Skeletal muscle tissue (tissue), 4 donors: ENCODE results near the gene SERGEF. TPM values are rescaled to one million over a fixed set of nuclear protein-coding genes. Genes with fewer than 3 reads are reported as not detected.

Experiments
- H3K27ac ChIP-seq: one replicate; pipeline ENCODE4 v1.7.0; 2013; ENCODE audit warnings: mild to moderate bottlenecking, low read depth, low read length, inconsistent platforms
- H3K27me3 ChIP-seq, 3 donors: one replicate each; pipeline ENCODE4 v1.7.0; 2013; ENCODE audit warnings: low read length in 3 of 3; ENCODE audit not compliant: control insufficient read depth in 3 of 3, insufficient read depth in 3 of 3
- H3K36me3 ChIP-seq, 3 donors: one replicate each; pipeline ENCODE4 v1.7.0; 2013; ENCODE audit warnings: low read length in 3 of 3; ENCODE audit not compliant: control insufficient read depth in 3 of 3, insufficient read depth in 3 of 3
- H3K4me1 ChIP-seq, 3 donors: one replicate each; pipeline ENCODE4 v1.7.0; 2013; ENCODE audit warnings: low read length in 3 of 3, mild to moderate bottlenecking in 3 of 3; ENCODE audit not compliant: control insufficient read depth in 3 of 3, insufficient read depth in 3 of 3
- H3K4me3 ChIP-seq, 3 donors: one replicate each; pipeline ENCODE4 v1.7.0; 2013; ENCODE audit warnings: low read length in 3 of 3
- H3K9ac ChIP-seq, 3 donors: one replicate each; pipeline ENCODE4 v1.7.0; 2013; ENCODE audit warnings: low read length in 3 of 3, mild to moderate bottlenecking in 3 of 3, moderate library complexity in 2 of 3, low read depth in 1 of 3
- H3K9me3 ChIP-seq, 3 donors: one replicate each; pipeline ENCODE4 v1.7.0; 2013; ENCODE audit warnings: low read length in 3 of 3; ENCODE audit not compliant: control insufficient read depth in 3 of 3
- total RNA-seq: library from RNA; depleted of rRNA; stranded (reverse); fragments of >200 nt; gene quantifications from one replicate; pipeline ENCODE4 v1.2.3, GENCODE V29; 2014
- donor health status: Osteomylitis.

SERGEF gene
- total RNA-seq, 1 donor from 2014 or later, result 16.2 TPM

DNA sequence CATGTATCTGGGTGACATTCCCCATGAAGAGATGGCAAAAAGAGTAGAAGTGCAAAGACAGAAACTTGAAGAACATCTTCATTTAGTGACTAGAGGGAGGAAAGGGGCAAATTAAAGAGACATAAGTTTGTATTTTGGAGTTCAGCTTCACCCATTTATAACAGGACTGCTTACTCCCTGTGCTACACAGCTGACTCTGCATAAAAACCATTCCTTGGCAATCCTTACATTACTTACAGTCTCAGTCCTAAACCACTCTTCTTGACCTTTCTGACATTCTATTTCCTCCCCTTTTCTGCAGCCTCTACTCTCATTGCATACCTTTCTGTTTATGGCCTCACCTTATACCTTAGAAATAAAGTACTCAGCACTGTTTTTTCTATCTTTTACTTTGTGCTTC, 6.8 kb upstream of the SERGEF start:
- no peak overlapping the region for H3K9ac ChIP-seq
- H3K4me1 ChIP-seq, result no peaks in the 10 kb centered on the region
- H3K36me3 ChIP-seq, result no peaks in the 10 kb centered on the region
- H3K9me3 ChIP-seq, result no peaks in the 10 kb centered on the region
- no peak overlapping the region for H3K27ac ChIP-seq
- no peaks in the 10 kb centered on the region for H3K27me3 ChIP-seq
- H3K4me3 ChIP-seq, result no peak overlapping the region

DNA sequence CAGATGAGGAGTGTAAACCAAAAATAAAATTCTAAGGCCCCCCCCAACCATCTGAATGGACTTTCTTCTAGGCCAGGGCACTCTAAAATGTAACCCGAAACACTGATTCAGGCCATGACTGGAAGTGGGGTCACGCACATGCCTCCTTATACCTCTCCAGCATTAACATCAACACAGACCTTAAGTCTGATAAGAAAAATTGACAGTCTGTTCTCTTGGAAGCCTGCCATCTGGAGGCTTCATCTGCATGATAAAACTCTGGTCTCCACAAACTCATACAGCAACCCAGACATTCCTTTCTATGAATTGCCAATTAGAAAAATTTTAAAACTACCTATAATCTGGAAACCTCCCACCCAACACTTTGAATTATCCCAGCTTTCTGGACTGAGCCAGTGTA, 3.9 kb upstream of the SERGEF start:
- H3K4me3 ChIP-seq, result no peak overlapping the region
- no peaks in the 10 kb centered on the region for H3K36me3 ChIP-seq
- H3K27ac ChIP-seq, result no peak overlapping the region
- no peak overlapping the region for H3K9ac ChIP-seq
- peaks cover 6 to 18% (median 14%) of the 10 kb centered on the region in 3 donors for H3K4me1 ChIP-seq
- H3K27me3 ChIP-seq, result no peaks in the 10 kb centered on the region
- H3K9me3 ChIP-seq, result no peaks in the 10 kb centered on the region

- Histone ChIP-seq H3K9me3 (no peaks in the 10 kb centered on the region), H3K9ac (no peak overlapping the region), H3K27me3 (no peaks in the 10 kb centered on the region), H3K4me3 (no peak overlapping the region), H3K36me3 (no peaks in the 10 kb centered on the region), H3K4me1 (peaks cover 6 to 21% (median 14%) of the 10 kb centered on the region in 3 donors), H3K27ac (no peak overlapping the region)
Measured at GRCh38 chr11:18014876-18015275, 2.0 kb upstream of the SERGEF start.

DNA sequence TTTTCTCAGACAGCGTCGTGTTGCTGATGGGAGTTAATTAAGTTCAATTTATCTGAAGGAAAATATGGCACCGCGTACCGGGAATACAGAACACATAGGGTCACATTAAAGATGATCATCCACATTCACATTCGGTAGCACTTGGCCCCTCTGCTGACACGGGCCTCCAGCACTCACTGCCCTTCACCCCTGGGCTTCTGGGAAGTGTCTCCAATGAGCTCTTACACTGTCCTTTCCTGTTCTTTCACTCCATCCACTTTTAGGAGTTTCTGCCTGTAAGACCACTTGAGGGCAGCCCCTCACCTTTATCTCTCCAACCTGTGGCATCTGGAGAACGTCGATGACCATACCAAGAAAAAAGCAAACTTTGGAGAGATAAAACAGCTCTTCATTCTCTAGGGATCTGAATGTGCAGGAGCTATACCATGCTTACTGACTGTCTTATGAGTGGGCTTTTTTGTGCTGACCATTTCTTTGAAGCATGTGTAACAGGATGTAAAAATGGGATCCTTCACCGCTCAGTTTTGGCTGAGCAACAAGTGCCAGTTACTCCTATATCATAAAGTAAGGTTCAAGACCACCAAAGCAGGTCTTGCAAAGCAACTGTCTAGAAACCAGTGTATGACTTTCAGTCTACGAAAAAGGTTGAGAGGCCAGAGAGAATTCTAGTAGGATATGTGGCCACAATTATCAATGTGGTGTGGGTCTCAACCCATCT, 1.1 kb upstream of the SERGEF start:
- Histone ChIP-seq H3K4me3 (peak overlapping the region; percentile 84 to 96 (median 92)), H3K27me3 (no peaks in the 10 kb centered on the region), H3K9me3 (no peaks in the 10 kb centered on the region), H3K9ac (peak overlapping the region; percentile 62 to 87 (median 76)), H3K27ac (peak overlapping the region; percentile 78), H3K36me3 (no peaks in the 10 kb centered on the region), H3K4me1 (peaks cover 6 to 21% (median 14%) of the 10 kb centered on the region in 3 donors)

DNA sequence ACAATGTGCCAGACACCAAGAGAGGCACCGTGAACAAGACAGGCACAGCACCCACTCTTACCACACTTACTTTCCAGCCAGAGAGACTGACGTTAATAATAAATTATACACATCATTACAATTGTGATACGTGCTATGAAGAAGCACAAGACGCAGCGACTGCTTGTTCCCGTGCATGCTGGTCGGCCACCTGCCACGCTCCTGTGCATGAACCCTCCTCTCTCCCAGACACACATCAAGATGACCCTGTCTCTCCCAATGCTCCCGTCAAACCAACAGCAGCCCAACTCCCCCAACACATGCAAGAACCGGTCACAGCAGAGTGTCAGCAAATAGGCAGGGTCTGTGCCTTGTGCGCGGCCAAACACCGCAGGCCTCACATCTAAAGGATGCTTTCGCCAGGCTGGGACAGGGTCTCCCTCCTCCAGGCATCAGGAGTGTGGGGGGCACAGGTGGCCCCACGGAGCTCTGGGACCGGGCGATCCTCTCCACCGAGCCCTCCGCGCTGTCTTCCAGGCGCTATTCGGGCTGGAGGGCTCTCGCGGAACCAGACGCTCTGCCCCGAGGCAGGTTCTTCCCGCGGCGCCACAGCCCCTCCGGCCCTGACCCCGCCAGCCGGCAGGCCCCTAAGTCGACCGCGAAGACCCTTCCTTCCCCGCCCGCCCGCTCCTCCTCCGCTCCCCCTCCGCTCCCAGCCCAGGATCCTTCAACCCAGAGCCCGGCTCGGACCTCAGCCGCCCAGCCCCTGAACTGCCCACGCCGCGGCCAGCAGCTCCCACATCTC, 533 bp downstream of the SERGEF start:
- Histone ChIP-seq H3K9me3 (no peaks in the 10 kb centered on the region), H3K9ac (peak overlapping the region; percentile 76 to 87 (median 86)), H3K27ac (peak overlapping the region; percentile 78), H3K4me1 (peaks cover 6 to 21% (median 14%) of the 10 kb centered on the region in 3 donors), H3K4me3 (peak overlapping the region; percentile 69 to 96 (median 92)), H3K27me3 (no peaks in the 10 kb centered on the region), H3K36me3 (no peaks in the 10 kb centered on the region)

DNA sequence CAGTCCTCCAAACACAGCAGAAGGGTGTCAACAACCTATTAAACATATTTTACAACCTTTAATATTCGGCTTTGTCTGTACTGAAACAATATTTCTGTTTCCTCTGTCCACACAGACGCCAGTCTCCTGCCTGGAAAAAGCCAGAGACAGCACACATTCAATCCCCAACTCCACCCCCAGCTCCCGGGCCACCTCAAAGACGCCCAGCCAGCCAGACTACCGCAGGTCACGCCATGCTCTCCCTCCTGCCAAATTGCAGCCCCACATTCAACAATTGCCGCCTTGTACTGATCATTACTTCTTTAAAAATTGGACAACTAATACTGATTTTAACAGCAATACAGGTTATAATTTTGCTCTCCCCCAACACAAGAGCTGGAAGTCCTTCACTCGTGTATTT, 1.2 kb downstream of the SERGEF start:
- Histone ChIP-seq H3K9me3 (no peaks in the 10 kb centered on the region), H3K9ac (peak overlapping the region in 2 of 3 donors; percentile 76 to 87), H3K36me3 (no peaks in the 10 kb centered on the region), H3K27me3 (no peaks in the 10 kb centered on the region), H3K4me3 (peak overlapping the region in 2 of 3 donors; percentile 92 to 96), H3K27ac (peak overlapping the region; percentile 78), H3K4me1 (peaks cover 6 to 21% (median 14%) of the 10 kb centered on the region in 3 donors)

DNA sequence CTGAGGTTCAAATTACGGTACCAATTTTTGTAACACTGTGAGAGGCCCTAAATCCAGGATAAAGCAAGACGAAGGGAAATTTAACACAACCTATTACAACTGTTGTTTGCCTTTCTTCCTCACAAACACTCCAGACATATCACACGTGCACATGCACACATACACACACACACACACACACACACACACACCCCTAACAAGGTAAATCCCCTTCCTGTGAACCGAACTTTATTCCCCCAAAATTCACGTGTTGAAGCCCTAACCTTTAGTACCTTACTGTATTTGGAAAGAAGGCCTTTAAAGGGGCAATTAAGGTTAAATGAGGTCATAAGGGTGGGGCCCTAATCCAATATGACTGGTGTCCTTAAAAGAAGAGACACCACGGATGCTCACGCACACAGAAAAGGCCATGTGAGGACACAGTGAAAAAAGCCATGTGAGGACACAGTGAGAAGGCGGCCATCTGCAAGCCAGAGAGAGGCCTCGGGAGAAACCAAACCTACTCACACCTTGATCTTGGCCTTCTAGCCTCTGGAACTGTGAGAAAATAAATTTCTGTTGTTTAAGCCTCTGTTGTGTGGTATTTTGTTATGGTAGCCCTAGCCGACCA, 1.8 kb downstream of the SERGEF start:
- H3K9ac ChIP-seq, result no peak overlapping the region
- H3K27ac ChIP-seq, result no peak overlapping the region

DNA sequence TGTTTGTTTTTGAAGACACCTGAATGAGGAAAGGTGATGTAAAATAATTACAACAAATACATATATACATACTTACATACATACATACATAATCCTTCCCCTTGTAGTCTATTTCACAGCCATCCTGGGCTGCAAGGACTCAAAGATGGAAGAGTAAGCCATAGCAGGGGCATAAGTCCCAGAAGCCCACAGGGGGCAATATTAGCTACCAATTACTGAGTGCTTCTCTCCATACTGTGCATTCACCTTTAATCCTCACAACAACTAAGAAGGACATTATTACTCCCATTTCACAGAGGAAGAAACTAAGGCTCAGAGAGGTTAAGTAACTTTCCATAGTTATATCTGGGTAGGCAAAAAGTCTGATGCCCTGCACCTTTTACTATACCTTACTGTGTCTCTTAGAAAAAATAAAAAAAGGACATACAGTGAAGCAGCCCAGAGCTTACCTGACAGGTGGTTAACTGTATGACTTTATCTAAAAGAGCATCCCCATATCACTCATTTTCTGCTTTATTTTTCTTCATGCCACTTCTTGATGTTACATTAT, 2.7 kb downstream of the SERGEF start:
- Histone ChIP-seq H3K36me3 (peaks cover 0 to 7% (median 3%) of the 10 kb centered on the region in 3 donors), H3K4me1 (peaks cover 6 to 21% (median 14%) of the 10 kb centered on the region in 3 donors), H3K4me3 (no peak overlapping the region), H3K9me3 (no peaks in the 10 kb centered on the region), H3K9ac (no peak overlapping the region), H3K27ac (no peak overlapping the region), H3K27me3 (no peaks in the 10 kb centered on the region)

More for the DNA sequence above, 1.8 kb downstream of the SERGEF start:
- Histone ChIP-seq H3K27me3 (no peaks in the 10 kb centered on the region), H3K4me3 (no peak overlapping the region), H3K36me3 (peaks cover 0 to 2% (median 0%) of the 10 kb centered on the region in 3 donors), H3K9me3 (no peaks in the 10 kb centered on the region), H3K4me1 (peaks cover 6 to 21% (median 14%) of the 10 kb centered on the region in 3 donors)

GRCh38 chr11:18005376-18006129, 7.3 kb downstream of the SERGEF start:
- H3K27ac ChIP-seq, result no peak overlapping the region

More at GRCh38 chr11:18005376-18006129, 7.3 kb downstream of the SERGEF start:
- Histone ChIP-seq H3K4me1 (no peaks in the 10 kb centered on the region), H3K9me3 (no peaks in the 10 kb centered on the region), H3K27me3 (no peaks in the 10 kb centered on the region), H3K4me3 (no peak overlapping the region), H3K9ac (no peak overlapping the region), H3K36me3 (peaks cover 3 to 18% (median 15%) of the 10 kb centered on the region in 3 donors)
